NB4 (cell line): ENCODE results near the gene CIPC.

Experiments used
- CTCF ChIP-seq: IDR thresholded peaks from one replicate; pipeline ENCODE4 v1.5.1; 2012; ENCODE audit warnings: low read depth, low read length
- MYC ChIP-seq: IDR thresholded peaks from 2 replicates; pipeline ENCODE4 v1.6.1; 2011; ENCODE audit warnings: low read depth, low read length
- POLR2A ChIP-seq: IDR thresholded peaks from 2 replicates; pipeline ENCODE4 v1.6.1; 2011; ENCODE audit warnings: mild to moderate bottlenecking; ENCODE audit not compliant: insufficient read length; ENCODE audit errors: extremely low read depth

DNA sequence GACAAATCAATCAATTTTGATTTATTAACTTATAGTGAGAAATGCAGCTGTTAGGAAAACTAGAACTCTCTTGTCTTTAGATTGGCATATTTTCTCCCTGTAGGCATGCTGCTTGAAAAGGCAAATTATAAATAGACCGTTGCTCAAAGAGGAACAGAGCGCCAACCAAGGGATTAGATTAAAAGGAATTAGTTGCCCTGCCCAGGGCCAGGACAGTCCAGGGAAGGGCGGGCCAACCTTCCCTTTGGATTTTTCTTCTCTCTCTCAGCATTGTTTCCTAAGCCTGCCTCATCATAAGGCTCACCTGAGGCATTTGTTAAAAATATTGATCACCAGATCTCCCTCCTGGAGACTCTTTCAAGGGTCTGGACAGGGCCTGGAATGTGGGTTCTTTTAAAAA, 8.6 kb downstream of the CIPC start:
- no peak for TF ChIP-seq CTCF
- TF ChIP-seq MYC = no peak
- TF ChIP-seq POLR2A = no peak
